ENCODE results near the gene FOXF1.

FOXF1 gene

DNA sequence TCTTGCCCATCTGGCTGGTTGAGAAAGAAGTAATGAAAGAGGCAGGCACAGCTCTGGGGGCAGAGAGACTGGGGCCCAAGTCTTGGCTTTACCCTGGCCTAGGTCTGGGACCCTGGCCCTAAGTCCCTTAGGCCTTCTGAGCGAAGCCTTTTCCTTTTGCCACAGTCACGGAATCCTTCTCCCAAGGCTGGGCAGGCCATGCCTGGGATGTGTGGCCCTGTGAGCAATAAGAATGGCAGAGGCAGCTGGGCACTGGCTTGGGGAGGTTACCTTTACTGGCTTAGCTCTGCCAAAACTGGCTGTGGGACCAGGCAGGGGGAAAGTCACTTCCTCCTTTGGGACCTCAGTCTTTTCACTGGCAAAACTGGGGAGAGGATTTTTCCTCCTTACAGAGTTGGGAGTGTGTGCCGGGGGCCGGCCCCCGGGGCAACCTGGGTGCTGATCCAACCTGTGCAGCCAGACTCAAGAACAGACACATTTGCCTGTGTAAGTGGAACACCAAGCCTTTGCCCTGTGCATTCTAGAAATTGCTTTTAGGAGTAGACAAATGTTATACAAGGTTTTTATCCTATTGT, 12.9 kb downstream of the FOXF1 start:
- no peak for DNase-seq (ENCODE audit: low spot score)
- Mint-ChIP-seq H3K27ac (no peak overlapping the region), H3K4me3 (no peak overlapping the region), H3K27me3 (ENCODE audit: low read depth) (peaks cover 13% of the 10 kb centered on the region), H3K4me1 (ENCODE audit: low read depth) (peaks cover 5% of the 10 kb centered on the region), H3K36me3 (ENCODE audit: low read depth) (no peaks in the 10 kb centered on the region), H3K9me3 (no peaks in the 10 kb centered on the region)

DNA sequence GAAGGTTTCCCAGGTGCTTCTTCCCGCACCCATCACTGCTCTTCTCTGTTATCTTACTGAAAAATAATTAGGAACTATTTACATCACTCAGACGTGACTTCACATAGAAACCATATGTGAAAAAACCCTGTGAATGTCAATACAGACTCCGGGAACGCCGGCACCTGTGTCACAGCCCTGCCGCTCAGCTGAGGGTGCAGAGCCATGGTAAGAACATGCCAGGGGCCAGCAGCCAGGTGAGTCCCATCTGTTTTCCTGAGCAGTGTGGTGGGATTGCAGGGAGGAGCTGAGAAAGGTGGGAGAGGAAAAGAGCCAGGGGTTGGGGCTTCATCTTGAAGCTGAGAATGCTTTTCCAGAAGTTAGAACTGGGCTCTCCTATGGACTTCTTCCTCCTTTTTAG, 13.7 kb downstream of the FOXF1 start:
- Mint-ChIP-seq H3K27me3 (ENCODE audit: low read depth) (peaks cover 6% of the 10 kb centered on the region), H3K36me3 (ENCODE audit: low read depth) (no peaks in the 10 kb centered on the region), H3K4me3 (no peak overlapping the region), H3K27ac (no peak overlapping the region), H3K9me3 (no peaks in the 10 kb centered on the region), H3K4me1 (ENCODE audit: low read depth) (peaks cover 5% of the 10 kb centered on the region)
- DNase-seq (ENCODE audit: low spot score), result no peak

DNA sequence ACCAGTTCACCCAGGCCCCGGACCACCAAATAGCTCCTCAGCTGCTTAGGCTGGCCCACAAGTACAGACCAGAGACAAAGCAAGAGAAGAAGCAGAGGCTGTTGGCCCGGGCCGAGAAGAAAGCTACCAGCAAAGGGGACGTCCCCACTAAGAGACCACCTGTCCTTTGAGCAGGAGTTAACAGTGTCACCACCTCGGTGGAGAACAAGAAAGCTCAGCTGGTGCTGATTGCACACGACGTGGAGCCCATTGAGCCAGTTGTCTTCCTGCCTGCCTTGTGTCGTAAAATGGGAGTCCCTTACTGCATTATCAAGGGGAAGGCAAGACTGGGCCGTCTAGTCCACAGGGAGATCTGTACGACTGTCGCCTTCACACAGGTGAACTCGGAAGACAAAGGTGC, 15.4 kb downstream of the FOXF1 start:
- Mint-ChIP-seq H3K36me3 (ENCODE audit: low read depth) (no peaks in the 10 kb centered on the region), H3K27ac (no peak overlapping the region), H3K9me3 (no peaks in the 10 kb centered on the region), H3K4me3 (no peak overlapping the region), H3K4me1 (ENCODE audit: low read depth) (no peaks in the 10 kb centered on the region), H3K27me3 (ENCODE audit: low read depth) (peaks cover 2% of the 10 kb centered on the region)
- DNase-seq (ENCODE audit: low spot score), result no peak

DNA sequence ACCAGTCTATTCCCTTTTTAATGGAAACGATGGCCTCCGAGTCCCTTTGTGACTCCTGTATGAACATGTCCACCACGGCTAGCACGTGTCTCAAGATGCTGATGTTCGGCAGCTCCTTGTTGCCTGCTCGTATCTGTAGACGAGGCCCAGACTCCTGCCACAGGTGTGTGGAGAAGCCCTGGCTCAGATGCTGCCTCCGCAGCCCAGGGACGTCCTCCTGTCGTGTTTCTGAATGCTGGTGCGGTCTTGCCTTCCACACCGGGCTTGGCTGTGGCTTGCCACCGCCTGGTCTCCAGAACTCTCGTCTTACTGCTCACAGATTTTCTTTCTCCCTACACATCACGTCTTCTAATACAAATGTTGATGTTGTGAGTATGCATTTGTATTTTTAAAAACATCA, 17.0 kb downstream of the FOXF1 start:
- Mint-ChIP-seq H3K4me3 (no peak overlapping the region), H3K27ac (no peak overlapping the region), H3K4me1 (ENCODE audit: low read depth) (no peaks in the 10 kb centered on the region), H3K27me3 (ENCODE audit: low read depth) (peaks cover 2% of the 10 kb centered on the region), H3K36me3 (ENCODE audit: low read depth) (no peaks in the 10 kb centered on the region), H3K9me3 (no peaks in the 10 kb centered on the region)
- DNase-seq (ENCODE audit: low spot score), result no peak

DNA sequence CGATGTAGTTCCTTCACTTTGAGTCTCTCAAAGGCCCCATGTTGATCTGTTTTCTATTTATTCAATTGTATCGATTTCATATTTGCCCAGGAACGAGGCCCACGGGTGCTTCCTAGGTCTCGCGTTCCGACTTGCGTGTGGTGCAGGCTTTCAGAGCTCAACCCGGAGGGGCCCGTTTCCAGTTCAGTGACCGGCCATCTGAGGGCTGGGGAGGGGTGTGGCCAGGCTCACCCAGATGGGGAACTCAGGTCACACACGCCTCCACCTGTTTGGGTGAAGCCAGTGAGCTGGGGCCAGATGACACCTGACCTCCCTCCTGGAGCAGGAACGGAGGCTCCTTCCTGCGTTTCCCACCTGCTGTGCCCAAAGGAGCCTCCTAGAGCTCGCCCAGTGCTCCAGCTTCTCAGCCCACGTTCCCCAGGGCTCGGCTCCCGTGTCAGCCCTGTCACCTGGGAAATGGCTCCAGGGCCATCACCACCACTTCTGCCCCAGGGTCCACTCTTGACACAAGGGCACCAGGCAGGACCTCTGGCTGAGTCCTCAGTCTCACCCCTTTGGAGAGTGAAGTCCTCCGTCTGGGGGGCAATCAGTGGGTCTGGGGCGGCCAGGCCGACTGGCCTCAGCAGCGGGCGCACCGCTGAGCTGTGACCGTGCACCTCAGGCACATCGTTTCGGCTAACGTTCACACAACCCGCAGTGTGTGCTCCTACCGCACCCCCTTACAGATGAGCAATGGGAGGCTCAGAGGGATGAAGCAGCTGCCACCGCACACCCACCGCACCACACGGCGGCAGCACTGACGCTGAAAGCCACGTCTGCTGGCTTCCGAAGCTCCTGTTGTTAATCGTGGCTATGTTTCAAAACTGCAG, 18.0 kb downstream of the FOXF1 start:
- Mint-ChIP-seq H3K4me3 (no peak overlapping the region), H3K4me1 (ENCODE audit: low read depth) (no peaks in the 10 kb centered on the region), H3K27ac (no peak overlapping the region), H3K36me3 (ENCODE audit: low read depth) (no peaks in the 10 kb centered on the region), H3K9me3 (no peaks in the 10 kb centered on the region), H3K27me3 (ENCODE audit: low read depth) (peaks cover 2% of the 10 kb centered on the region)
- no peak for DNase-seq (ENCODE audit: low spot score)

DNA sequence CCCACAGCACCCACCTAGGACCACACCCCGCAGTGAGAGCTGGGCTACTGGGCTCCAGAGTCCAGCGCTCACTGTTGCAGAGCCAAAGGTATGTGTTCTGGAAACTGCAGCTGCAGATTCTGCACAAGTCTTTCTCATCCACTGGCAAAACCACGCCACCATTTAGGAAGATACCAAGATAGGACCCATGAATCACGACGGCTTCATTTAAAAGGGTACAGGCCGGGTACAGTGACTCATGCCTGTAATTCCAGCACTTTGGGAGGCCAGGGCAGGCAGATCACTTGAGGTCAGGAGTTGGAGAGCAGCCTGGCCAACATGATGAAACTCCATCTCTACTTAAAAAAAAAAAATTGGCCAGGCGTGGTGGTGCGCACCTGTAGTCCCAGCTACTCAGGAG, 18.8 kb downstream of the FOXF1 start:
- Mint-ChIP-seq H3K4me3 (no peak overlapping the region), H3K9me3 (no peaks in the 10 kb centered on the region), H3K4me1 (ENCODE audit: low read depth) (no peaks in the 10 kb centered on the region), H3K27me3 (ENCODE audit: low read depth) (peaks cover 2% of the 10 kb centered on the region), H3K36me3 (ENCODE audit: low read depth) (no peaks in the 10 kb centered on the region), H3K27ac (no peak overlapping the region)
- no peak for DNase-seq (ENCODE audit: low spot score)

DNA sequence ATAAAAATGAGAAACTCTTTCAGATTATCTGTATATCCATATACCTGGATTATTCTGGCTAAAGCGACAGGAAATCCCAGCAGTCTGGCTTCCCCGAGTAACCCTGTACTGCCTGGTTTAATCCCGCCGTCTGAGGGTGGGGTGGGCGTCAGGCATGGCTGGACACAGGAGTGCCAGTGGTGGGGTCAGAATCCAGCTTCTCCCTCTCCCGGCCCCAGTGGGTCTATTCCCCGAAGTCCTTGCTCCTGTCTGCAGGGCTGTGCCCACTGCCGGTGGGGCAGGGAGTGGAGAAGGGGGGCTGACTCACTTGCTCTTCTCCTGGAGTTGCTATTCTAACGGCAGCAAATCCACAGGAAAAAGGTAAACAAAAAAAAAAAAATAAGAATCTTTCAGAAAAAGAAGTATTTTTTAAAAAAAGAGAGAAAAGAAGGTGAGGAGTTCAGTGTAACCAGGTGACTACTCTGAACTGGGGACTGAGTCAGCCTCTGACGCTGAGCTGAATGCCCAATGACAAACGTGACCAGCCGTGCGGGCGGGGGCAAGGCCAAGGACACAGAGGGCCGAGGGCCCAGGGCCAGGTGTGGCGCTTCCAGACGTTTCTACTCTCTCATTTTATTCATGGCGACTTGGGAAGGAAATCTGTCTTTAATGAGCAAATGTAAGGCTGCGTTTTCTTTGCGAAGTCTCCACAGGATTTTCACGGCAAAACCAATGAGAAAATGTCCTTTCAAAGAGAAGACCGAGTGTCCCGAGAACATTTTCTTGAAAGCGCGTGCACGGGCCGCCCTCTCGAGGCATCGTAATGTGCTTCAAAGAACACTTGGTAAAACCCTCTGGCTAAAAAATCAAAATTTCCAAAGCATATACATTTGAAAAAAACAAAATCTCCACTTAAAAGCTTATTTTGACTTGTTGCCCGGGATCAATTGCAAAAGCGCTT, 20.2 kb downstream of the FOXF1 start:
- Mint-ChIP-seq H3K27ac (no peak overlapping the region), H3K36me3 (ENCODE audit: low read depth) (no peaks in the 10 kb centered on the region), H3K4me1 (ENCODE audit: low read depth) (no peaks in the 10 kb centered on the region), H3K27me3 (ENCODE audit: low read depth) (peaks cover 2% of the 10 kb centered on the region), H3K4me3 (no peak overlapping the region), H3K9me3 (no peaks in the 10 kb centered on the region)
- no peak for DNase-seq (ENCODE audit: low spot score)

DNA sequence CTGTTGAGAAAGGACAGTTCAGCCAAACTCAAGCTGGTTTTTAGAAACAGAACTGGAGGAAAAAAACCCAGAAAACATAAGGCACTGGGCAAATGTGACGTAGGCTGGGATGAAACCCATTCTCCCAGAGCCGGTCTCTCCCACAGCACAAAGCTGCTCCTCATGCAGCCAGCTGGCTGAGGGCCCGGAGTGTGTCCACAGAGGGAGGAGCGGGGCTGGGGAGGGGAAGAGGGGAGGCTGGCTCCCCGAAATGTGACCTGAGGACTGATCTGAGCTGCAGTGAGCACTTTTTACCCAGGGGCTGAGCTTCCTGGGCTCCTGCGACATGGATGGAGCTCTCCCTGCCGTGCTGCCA, 20.8 kb downstream of the FOXF1 start:
- H3K36me3 Mint-ChIP-seq (ENCODE audit: low read depth), result no peaks in the 10 kb centered on the region
- H3K4me1 Mint-ChIP-seq (ENCODE audit: low read depth), result no peaks in the 10 kb centered on the region
- peaks cover 2% of the 10 kb centered on the region for H3K27me3 Mint-ChIP-seq (ENCODE audit: low read depth)
- DNase-seq (ENCODE audit: low spot score), result no peak
- no peak overlapping the region for H3K4me3 Mint-ChIP-seq
- no peaks in the 10 kb centered on the region for H3K9me3 Mint-ChIP-seq
- H3K27ac Mint-ChIP-seq, result no peak overlapping the region

DNA sequence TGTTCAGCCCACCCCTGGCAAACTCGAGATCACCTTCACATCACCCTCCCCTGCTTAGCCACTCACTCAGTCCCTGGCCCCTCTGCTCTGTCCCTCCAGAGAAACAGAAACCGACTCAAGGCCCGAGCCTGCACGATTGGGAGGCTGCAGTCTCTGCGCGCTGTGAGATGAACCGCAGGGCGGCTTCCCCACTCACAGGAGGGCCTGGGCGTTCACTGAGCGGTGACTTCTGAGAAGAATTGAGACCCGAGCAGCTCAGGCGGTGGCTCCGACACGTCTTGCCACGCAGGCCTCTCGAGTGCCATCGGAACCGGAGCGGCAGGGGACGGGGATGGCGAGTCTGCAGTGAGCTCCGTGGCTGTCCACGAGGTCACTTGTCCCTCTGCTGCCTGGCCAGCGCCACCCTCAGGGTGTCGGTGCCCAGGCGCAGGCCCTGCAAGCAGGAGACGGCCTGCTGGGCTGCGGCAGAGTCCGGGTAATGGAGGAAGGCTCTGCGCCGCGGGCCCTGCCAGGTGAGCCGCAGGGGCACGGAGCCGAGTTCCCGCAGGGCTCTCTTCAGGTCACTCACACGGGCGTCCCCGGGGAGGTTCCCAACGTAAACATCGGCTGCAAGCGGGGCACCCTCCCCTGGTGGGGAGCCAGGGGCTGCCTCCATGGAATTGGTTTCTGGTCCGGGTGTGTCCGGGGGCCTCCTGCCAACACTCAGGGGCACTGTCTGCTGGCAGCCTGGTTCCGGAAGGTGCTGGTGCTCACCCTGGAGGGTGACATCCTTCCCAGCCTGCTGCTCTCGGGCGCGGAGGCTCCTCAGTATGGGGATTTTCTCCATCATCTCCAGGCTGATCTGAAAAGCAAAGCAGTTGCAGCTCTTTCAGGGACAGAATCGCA, 21.6 kb downstream of the FOXF1 start:
- no peak overlapping the region for H3K4me3 Mint-ChIP-seq
- H3K27me3 Mint-ChIP-seq (ENCODE audit: low read depth), result no peaks in the 10 kb centered on the region
- no peaks in the 10 kb centered on the region for H3K36me3 Mint-ChIP-seq (ENCODE audit: low read depth)
- no peaks in the 10 kb centered on the region for H3K4me1 Mint-ChIP-seq (ENCODE audit: low read depth)
- DNase-seq (ENCODE audit: low spot score), result no peak
- H3K9me3 Mint-ChIP-seq, result no peaks in the 10 kb centered on the region
- H3K27ac Mint-ChIP-seq, result no peak overlapping the region

DNA sequence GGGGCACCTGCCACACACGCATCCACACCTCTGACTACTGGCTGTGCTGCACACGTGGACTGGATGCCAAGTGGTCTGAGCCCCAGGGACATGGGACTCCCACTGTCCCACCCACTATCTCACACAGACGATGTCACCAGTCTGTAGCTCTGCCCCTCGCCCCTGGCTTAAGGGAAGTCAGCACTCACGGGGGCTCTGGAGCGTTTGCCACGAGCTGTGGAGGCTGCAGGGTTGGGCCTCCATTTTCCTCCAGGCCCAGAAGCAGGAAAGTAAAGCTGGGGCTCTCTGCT, 22.1 kb downstream of the FOXF1 start:
- DNase-seq (ENCODE audit: low spot score), result no peak
- no peak overlapping the region for H3K4me3 Mint-ChIP-seq
- H3K36me3 Mint-ChIP-seq (ENCODE audit: low read depth), result peaks cover 3% of the 10 kb centered on the region
- no peak overlapping the region for H3K27ac Mint-ChIP-seq
- H3K4me1 Mint-ChIP-seq (ENCODE audit: low read depth), result no peaks in the 10 kb centered on the region
- no peaks in the 10 kb centered on the region for H3K27me3 Mint-ChIP-seq (ENCODE audit: low read depth)
- no peaks in the 10 kb centered on the region for H3K9me3 Mint-ChIP-seq

DNA sequence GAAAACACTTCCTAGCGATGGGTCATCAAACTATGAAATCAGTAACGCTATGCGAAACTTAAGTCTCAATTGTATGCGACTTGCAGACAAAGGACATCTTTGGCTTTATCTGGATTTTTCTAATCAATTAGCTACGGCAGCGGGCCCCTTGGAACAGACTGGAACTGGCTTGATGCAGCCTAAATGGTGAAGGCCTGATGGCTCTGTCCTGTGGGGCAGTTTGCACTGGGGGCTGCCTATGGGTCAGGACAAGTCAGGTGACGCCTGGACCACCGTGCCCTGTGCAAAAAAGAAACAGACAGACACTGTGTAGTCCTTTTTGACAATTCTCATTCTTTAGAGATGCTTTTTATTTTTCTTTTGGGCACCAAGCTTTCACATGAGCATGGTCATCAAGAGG, 22.7 kb downstream of the FOXF1 start:
- DNase-seq (ENCODE audit: low spot score), result no peak
- Mint-ChIP-seq H3K9me3 (no peaks in the 10 kb centered on the region), H3K4me1 (ENCODE audit: low read depth) (no peaks in the 10 kb centered on the region), H3K27ac (no peak overlapping the region), H3K27me3 (ENCODE audit: low read depth) (no peaks in the 10 kb centered on the region), H3K4me3 (no peak overlapping the region), H3K36me3 (ENCODE audit: low read depth) (peaks cover 3% of the 10 kb centered on the region)

DNA sequence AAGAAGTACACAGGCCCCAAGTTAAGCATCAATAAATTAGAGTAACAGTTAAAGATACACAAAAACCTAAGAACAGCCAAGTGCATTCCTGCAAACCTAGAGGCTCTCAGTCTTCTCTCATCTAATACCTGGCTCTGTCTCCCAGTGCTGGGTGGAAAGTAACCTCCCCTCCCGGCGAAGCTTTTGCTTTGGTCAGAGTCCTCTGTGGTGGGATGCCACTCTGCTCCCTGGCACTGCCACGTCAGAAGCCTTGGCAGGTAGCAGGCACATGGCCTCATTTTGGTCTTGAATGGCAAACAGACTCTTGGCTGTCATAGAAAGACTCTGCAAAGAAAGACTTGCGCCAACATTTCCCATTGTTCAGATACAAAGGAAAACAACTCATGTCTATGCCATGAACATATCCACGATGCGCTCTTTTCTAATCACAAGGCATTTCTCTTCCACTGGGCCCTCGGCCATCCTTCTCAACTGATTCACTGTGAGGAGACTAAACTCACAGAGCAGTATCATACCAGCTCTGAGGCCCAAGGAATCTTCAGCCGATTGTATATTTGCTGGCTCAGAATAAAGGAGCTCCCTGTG, 23.5 kb downstream of the FOXF1 start:
- Mint-ChIP-seq H3K9me3 (no peaks in the 10 kb centered on the region), H3K36me3 (ENCODE audit: low read depth) (peaks cover 3% of the 10 kb centered on the region)

DNA sequence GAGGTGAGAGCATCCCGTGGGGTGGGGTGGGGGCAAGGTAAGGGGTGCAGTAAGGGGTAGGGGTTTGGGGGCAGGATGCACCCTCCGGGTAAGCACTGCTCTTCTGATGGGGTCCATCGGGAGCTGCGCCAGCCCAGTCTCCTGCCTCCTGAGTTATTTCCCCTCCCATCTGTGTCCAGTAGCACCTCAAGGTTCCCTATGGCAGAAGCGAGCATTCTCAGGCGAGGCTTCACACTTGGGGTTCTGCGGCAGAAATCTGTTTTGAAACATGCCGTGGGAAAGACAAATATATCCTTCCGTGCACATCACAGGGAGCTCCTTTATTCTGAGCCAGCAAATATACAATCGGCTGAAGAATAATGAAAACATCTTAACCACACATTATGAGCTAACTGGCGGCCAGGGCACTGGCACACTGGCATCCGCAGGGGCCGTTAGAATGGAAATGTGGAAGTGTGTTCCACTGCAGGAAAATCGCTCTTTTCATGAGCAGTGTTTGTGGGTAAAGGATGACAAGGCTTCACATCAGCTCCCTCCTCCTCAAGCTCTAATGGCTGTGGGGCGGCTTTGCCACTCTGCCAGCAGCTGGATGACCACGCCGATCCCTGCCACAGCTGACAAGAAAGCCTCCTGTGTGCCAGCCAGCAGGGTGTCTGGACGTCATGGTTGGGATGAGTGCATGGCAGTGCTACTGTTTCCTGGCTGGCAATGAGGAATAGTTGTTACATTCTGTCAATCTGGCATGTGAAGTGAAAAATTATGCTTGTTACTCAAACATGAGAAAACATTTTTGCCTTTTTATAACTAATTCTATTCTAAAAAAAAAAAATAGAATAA, 24.7 kb downstream of the FOXF1 start:
- no peaks in the 10 kb centered on the region for H3K4me1 Mint-ChIP-seq (ENCODE audit: low read depth)
- H3K36me3 Mint-ChIP-seq (ENCODE audit: low read depth), result peaks cover 8% of the 10 kb centered on the region
- H3K9me3 Mint-ChIP-seq, result no peaks in the 10 kb centered on the region
- H3K4me3 Mint-ChIP-seq, result no peak overlapping the region
- no peak for DNase-seq (ENCODE audit: low spot score)
- no peaks in the 10 kb centered on the region for H3K27me3 Mint-ChIP-seq (ENCODE audit: low read depth)
- H3K27ac Mint-ChIP-seq, result no peak overlapping the region

More for the DNA sequence above, 23.5 kb downstream of the FOXF1 start:
- DNase-seq (ENCODE audit: low spot score), result no peak
- Mint-ChIP-seq H3K4me1 (ENCODE audit: low read depth) (no peaks in the 10 kb centered on the region), H3K4me3 (no peak overlapping the region), H3K27ac (no peak overlapping the region), H3K27me3 (ENCODE audit: low read depth) (no peaks in the 10 kb centered on the region)
